Activated naive CD8-positive, alpha-beta T cell (primary cell): ENCODE data around the gene FIGLA.

Experiments used
- H3K27ac Mint-ChIP-seq: one replicate; pipeline ENCODE4 v1.8.0; 2021; ENCODE audit warnings: mixed read lengths
- H3K27me3 Mint-ChIP-seq: one replicate; pipeline ENCODE4 v1.8.0; 2021; ENCODE audit warnings: mixed read lengths
- H3K36me3 Mint-ChIP-seq: one replicate; pipeline ENCODE4 v1.8.0; 2021; ENCODE audit warnings: mixed read lengths
- H3K4me1 Mint-ChIP-seq: one replicate; pipeline ENCODE4 v1.8.0; 2021; ENCODE audit warnings: low read depth, mixed read lengths
- H3K4me3 Mint-ChIP-seq: one replicate; pipeline ENCODE4 v1.8.0; 2021; ENCODE audit warnings: mild to moderate bottlenecking, mixed read lengths
- H3K9me3 Mint-ChIP-seq: one replicate; pipeline ENCODE4 v1.8.0; 2021; ENCODE audit warnings: low read depth, mixed read lengths

The FIGLA gene

GRCh38 chr2:70768590-70769085 lies 21.8 kb downstream of the FIGLA start:
- peak overlapping the region; percentile 76 for H3K27ac Mint-ChIP-seq
- H3K36me3 Mint-ChIP-seq = no peaks in the 10 kb centered on the region
- H3K9me3 Mint-ChIP-seq = no peaks in the 10 kb centered on the region
- peaks cover 16% of the 10 kb centered on the region for H3K4me1 Mint-ChIP-seq
- peak overlapping the region; percentile 85 for H3K4me3 Mint-ChIP-seq
- peaks cover 8% of the 10 kb centered on the region for H3K27me3 Mint-ChIP-seq

GRCh38 chr2:70767699-70768589 lies 22.5 kb downstream of the FIGLA start, which contains the start of gene ADD2:
Gene ADD2 (minus strand): TSS chr2:70768200. CDS start chr2:70706408, 61,792 bp downstream.
- H3K9me3 Mint-ChIP-seq = no peaks in the 10 kb centered on the region
- H3K4me1 Mint-ChIP-seq = peaks cover 16% of the 10 kb centered on the region
- H3K27me3 Mint-ChIP-seq = peaks cover 4% of the 10 kb centered on the region
- H3K27ac Mint-ChIP-seq = peak within 1 kb of the TSS; percentile 80
- H3K36me3 Mint-ChIP-seq = no peaks in the 10 kb centered on the region
- H3K4me3 Mint-ChIP-seq = peak within 1 kb of the TSS; percentile 89

- Mint-ChIP-seq H3K36me3 (no peaks in the 10 kb centered on the region), H3K27ac (peak overlapping the region; percentile 73), H3K4me3 (peak overlapping the region; percentile 79), H3K27me3 (peaks cover 3% of the 10 kb centered on the region), H3K4me1 (peaks cover 16% of the 10 kb centered on the region), H3K9me3 (no peaks in the 10 kb centered on the region)
Observed at GRCh38 chr2:70767079-70767698, 23.3 kb downstream of the FIGLA start.

- Mint-ChIP-seq H3K27me3 (peaks cover 3% of the 10 kb centered on the region), H3K36me3 (no peaks in the 10 kb centered on the region), H3K9me3 (no peaks in the 10 kb centered on the region), H3K4me3 (peak overlapping the region; percentile 79), H3K27ac (peak overlapping the region; percentile 73), H3K4me1 (peaks cover 16% of the 10 kb centered on the region)
Observed at GRCh38 chr2:70766357-70767078, 23.9 kb downstream of the FIGLA start.

GRCh38 chr2:70765507-70765906 lies 24.9 kb downstream of the FIGLA start:
- H3K27ac Mint-ChIP-seq = no peak overlapping the region
- no peak overlapping the region for H3K4me3 Mint-ChIP-seq
- no peaks in the 10 kb centered on the region for H3K9me3 Mint-ChIP-seq
- peaks cover 2% of the 10 kb centered on the region for H3K36me3 Mint-ChIP-seq
- no peaks in the 10 kb centered on the region for H3K27me3 Mint-ChIP-seq
- H3K4me1 Mint-ChIP-seq = peaks cover 16% of the 10 kb centered on the region

- Mint-ChIP-seq H3K9me3 (no peaks in the 10 kb centered on the region), H3K4me1 (no peaks in the 10 kb centered on the region), H3K27me3 (peaks cover 5% of the 10 kb centered on the region), H3K36me3 (peaks cover 5% of the 10 kb centered on the region), H3K4me3 (no peak overlapping the region), H3K27ac (no peak overlapping the region)
Observed at GRCh38 chr2:70759446-70759845, 31.0 kb downstream of the FIGLA start.

GRCh38 chr2:70757966-70758365 lies 32.5 kb downstream of the FIGLA start:
- Mint-ChIP-seq H3K27me3 (peaks cover 5% of the 10 kb centered on the region), H3K9me3 (no peaks in the 10 kb centered on the region), H3K4me3 (no peak overlapping the region), H3K27ac (no peak overlapping the region), H3K36me3 (peaks cover 5% of the 10 kb centered on the region), H3K4me1 (no peaks in the 10 kb centered on the region)

GRCh38 chr2:70757360-70757759 lies 33.1 kb downstream of the FIGLA start:
- Mint-ChIP-seq H3K27ac (no peak overlapping the region), H3K4me1 (no peaks in the 10 kb centered on the region), H3K27me3 (peaks cover 5% of the 10 kb centered on the region), H3K36me3 (peaks cover 5% of the 10 kb centered on the region), H3K9me3 (no peaks in the 10 kb centered on the region), H3K4me3 (no peak overlapping the region)

- H3K4me3 Mint-ChIP-seq = no peak overlapping the region
- H3K27me3 Mint-ChIP-seq = peaks cover 5% of the 10 kb centered on the region
- no peak overlapping the region for H3K27ac Mint-ChIP-seq
- no peaks in the 10 kb centered on the region for H3K4me1 Mint-ChIP-seq
- H3K9me3 Mint-ChIP-seq = no peaks in the 10 kb centered on the region
- peaks cover 5% of the 10 kb centered on the region for H3K36me3 Mint-ChIP-seq
Observed at GRCh38 chr2:70756128-70756527, 34.3 kb downstream of the FIGLA start.

- Mint-ChIP-seq H3K9me3 (no peaks in the 10 kb centered on the region), H3K4me3 (no peak overlapping the region), H3K36me3 (peaks cover 5% of the 10 kb centered on the region), H3K4me1 (peaks cover 2% of the 10 kb centered on the region), H3K27me3 (peaks cover 5% of the 10 kb centered on the region), H3K27ac (no peak overlapping the region)
Observed at GRCh38 chr2:70753902-70754301, 36.5 kb downstream of the FIGLA start.

GRCh38 chr2:70753031-70753430 lies 37.4 kb downstream of the FIGLA start:
- Mint-ChIP-seq H3K36me3 (peaks cover 5% of the 10 kb centered on the region), H3K27ac (no peak overlapping the region), H3K4me3 (no peak overlapping the region), H3K9me3 (no peaks in the 10 kb centered on the region), H3K27me3 (peaks cover 4% of the 10 kb centered on the region), H3K4me1 (peaks cover 2% of the 10 kb centered on the region)

- Mint-ChIP-seq H3K9me3 (peaks cover 3% of the 10 kb centered on the region), H3K27me3 (peaks cover 2% of the 10 kb centered on the region), H3K4me3 (no peak overlapping the region), H3K27ac (no peak overlapping the region), H3K36me3 (peaks cover 6% of the 10 kb centered on the region), H3K4me1 (peaks cover 3% of the 10 kb centered on the region)
Observed at GRCh38 chr2:70752396-70752795, 38.0 kb downstream of the FIGLA start.

GRCh38 chr2:70751881-70752280 lies 38.6 kb downstream of the FIGLA start:
- Mint-ChIP-seq H3K4me1 (peaks cover 5% of the 10 kb centered on the region), H3K27ac (no peak overlapping the region), H3K4me3 (no peak overlapping the region), H3K36me3 (peaks cover 8% of the 10 kb centered on the region), H3K27me3 (peaks cover 2% of the 10 kb centered on the region), H3K9me3 (peaks cover 5% of the 10 kb centered on the region)

- H3K4me3 Mint-ChIP-seq = no peak overlapping the region
- peaks cover 5% of the 10 kb centered on the region for H3K9me3 Mint-ChIP-seq
- H3K27me3 Mint-ChIP-seq = no peaks in the 10 kb centered on the region
- no peak overlapping the region for H3K27ac Mint-ChIP-seq
- H3K4me1 Mint-ChIP-seq = peaks cover 5% of the 10 kb centered on the region
- H3K36me3 Mint-ChIP-seq = peaks cover 5% of the 10 kb centered on the region
Observed at GRCh38 chr2:70750320-70750719, 40.1 kb downstream of the FIGLA start.
